22Rv1 (cell line): ENCODE data around the gene EIF4E1B.

Source experiments
- CTCF ChIP-seq: fragments of 450-650 bp; IDR thresholded peaks from 2 replicates; pipeline ENCODE4 v1.5.1; 2017; ENCODE audit warnings: mild to moderate bottlenecking
- ZFX ChIP-seq: fragments of 450-650 bp; IDR thresholded peaks from 2 replicates; pipeline ENCODE4 v1.6.1; 2017; ENCODE audit warnings: antibody characterized with exemption, borderline replicate concordance

- TF ChIP-seq CTCF (peak; percentile 41), ZFX (no peak)
Measured at GRCh38 chr5:176675676-176676360, 45.3 kb downstream of the EIF4E1B start.
